Stimulated activated naive CD8-positive, alpha-beta T cell treated with anti-CD3 and anti-CD28 coated beads, Interleukin-15, amount 100 ng/mL, for 72 hours (primary cell): ENCODE measurements around the gene CYTH4.

Source experiments
- ATAC-seq: fragments of 150-1000 bp; cut with Tn5 transposase; 2 replicates; pipeline ENCODE4 v1.10.0; 2021; ENCODE audit warnings: mild to moderate bottlenecking, moderate library complexity
- DNase-seq, 2 donors: peaks; one replicate each; pipeline ENCODE4 v3.0.0; 2021 to 2022
- H3K27ac Mint-ChIP-seq, 2 donors: one replicate each; pipeline ENCODE4 v1.8.0; 2022; ENCODE audit warnings: mild to moderate bottlenecking in 2 of 2, mixed read lengths in 2 of 2, moderate library complexity in 2 of 2
- H3K27me3 Mint-ChIP-seq: one replicate; pipeline ENCODE4 v1.8.0; 2022; ENCODE audit warnings: mixed read lengths
- H3K4me1 Mint-ChIP-seq: one replicate; pipeline ENCODE4 v1.8.0; 2022; ENCODE audit warnings: mild to moderate bottlenecking, mixed read lengths
- H3K4me3 Mint-ChIP-seq, 2 donors: one replicate each; pipeline ENCODE4 v1.8.0; 2022; ENCODE audit warnings: mild to moderate bottlenecking in 2 of 2, mixed read lengths in 2 of 2, moderate library complexity in 1 of 2
- H3K9me3 Mint-ChIP-seq, 2 donors: one replicate each; pipeline ENCODE4 v1.8.0; 2022; ENCODE audit warnings: mixed read lengths in 2 of 2

Gene CYTH4

DNA sequence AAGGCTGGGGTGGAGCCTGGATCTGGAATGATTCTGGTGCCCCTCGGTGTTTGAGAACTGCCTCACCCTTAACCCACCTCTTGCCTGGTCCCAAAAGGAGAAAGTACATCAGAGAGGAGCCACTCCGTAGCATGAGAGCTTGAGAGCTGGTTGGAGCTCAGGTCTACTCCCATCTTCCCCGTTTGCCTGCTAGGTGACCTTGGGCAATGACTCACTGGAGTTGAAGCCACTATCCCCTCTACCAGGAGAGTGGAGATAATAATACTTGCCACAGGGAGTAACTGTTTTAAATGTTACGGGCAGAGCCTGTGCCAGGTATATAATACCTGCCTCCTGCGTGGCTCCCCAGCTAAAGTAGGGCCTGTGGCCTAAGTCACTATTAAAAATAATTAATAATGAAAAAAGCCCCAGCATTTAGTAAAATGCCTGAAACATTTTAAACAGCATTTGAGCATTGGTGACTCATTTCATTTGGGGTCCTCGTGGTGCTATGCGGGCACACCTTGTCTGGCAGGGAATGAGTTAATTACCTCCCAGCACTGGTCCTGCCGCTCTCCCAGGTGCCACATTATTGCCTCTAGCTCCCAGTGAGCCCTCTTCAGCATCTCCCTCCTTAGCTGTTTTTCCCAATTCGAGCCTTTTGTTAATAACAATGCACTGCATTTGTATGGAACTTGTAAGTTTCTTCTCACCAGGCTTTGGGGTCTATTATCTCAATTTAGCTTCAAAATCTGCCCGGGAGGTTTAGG is 22.5 kb downstream of the CYTH4 start:
- Mint-ChIP-seq H3K4me1 (peaks cover 98% of the 10 kb centered on the region), H3K4me3 (no peak overlapping the region), H3K27me3 (no peaks in the 10 kb centered on the region), H3K9me3 (no peaks in the 10 kb centered on the region), H3K27ac (peak overlapping the region in 1 of 2 donors; percentile 3)
- ATAC-seq (no peak), DNase-seq (no peak)

DNA sequence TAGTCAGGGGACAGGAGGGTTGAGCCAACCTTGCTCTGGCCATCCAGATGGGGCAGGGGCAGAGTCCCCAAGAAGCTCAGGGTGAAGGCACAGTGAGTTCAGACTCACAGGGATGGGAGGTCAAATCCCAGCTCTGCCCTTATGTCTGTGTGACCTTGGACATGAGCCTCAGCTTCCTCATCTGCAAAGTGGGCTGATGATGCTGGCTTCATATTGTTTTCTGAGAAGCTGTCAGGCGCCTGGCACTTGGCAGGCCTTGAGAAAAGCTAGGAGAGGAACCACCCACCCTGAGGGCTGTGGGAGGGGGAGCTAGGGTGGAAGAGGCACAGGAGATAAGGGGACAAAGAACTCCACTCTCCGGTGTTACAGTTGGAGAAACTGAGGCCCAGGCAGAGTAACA is 23.6 kb downstream of the CYTH4 start:
- peaks cover 98% of the 10 kb centered on the region for H3K4me1 Mint-ChIP-seq
- H3K27me3 Mint-ChIP-seq, result no peaks in the 10 kb centered on the region
- peak overlapping the region in 1 of 2 donors; percentile 33 for H3K4me3 Mint-ChIP-seq
- H3K27ac Mint-ChIP-seq, result peak overlapping the region; percentile 28 to 99
- ATAC-seq (no peak), DNase-seq (no peak)
- no peaks in the 10 kb centered on the region for H3K9me3 Mint-ChIP-seq

DNA sequence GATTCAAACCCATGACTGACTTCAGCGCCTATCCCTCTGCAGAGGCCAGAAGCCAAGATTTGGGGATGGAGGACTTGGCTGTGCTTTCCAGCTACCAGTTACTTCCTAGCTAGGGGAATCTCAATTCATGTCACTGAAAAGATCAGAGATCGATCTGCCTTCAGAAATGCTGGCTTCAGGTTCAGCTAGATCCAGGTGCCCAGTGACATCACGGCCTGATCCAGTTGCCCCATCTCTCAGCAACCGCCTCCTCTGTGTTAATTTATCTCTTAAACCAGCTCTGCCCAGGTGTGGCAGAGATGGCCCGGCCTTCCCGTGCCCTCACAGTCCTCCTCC is 24.2 kb downstream of the CYTH4 start:
- H3K27ac Mint-ChIP-seq, result peak overlapping the region; percentile 99 to 100
- H3K4me1 Mint-ChIP-seq, result peaks cover 98% of the 10 kb centered on the region
- no peak for ATAC-seq
- H3K9me3 Mint-ChIP-seq, result no peaks in the 10 kb centered on the region
- H3K4me3 Mint-ChIP-seq, result peak overlapping the region; percentile 82 to 84
- no peak for DNase-seq
- H3K27me3 Mint-ChIP-seq, result no peaks in the 10 kb centered on the region

DNA sequence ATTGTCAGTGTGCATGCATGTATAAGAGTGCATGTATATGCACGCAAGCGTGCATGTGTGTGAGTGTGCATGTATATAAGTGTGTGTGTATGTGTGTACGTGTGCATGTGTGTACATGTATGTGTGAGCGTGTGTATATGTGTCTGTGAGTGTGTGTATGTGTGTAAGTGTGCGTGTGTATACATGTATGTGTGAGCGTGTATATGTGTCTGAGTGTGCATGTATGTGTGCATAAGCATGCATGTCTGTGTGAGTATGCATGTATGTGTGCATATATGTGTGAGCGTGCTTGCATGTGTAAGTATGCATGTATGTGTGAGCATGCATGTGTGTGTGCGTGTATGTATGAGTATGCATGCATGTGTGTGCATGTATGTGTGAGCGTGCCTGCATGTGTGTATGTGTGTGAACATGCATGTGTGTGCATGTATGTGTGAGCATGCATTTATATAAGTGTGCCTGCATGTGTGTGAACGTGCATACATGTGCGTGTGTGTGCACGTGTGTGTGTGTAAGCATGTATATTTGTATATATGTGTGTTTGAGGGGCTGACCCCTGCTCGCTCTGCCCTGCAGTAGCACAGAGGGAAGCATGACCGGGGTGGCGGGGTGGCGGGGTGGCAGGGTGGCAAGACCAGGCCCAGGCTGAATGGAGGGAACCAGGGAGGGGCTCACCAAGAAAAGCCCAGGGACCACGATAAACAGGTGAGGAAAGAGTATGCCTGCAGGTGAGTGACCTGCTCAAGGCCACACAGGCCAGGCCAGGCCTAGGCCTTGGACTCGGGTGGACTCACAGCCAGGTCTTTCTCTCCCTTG is 26.3 kb downstream of the CYTH4 start:
- Mint-ChIP-seq H3K4me3 (peak overlapping the region; percentile 82 to 84), H3K27me3 (no peaks in the 10 kb centered on the region), H3K9me3 (no peaks in the 10 kb centered on the region), H3K27ac (peak overlapping the region in 1 of 2 donors; percentile 100), H3K4me1 (peaks cover 100% of the 10 kb centered on the region)
- no peak for DNase-seq
- no peak for ATAC-seq

DNA sequence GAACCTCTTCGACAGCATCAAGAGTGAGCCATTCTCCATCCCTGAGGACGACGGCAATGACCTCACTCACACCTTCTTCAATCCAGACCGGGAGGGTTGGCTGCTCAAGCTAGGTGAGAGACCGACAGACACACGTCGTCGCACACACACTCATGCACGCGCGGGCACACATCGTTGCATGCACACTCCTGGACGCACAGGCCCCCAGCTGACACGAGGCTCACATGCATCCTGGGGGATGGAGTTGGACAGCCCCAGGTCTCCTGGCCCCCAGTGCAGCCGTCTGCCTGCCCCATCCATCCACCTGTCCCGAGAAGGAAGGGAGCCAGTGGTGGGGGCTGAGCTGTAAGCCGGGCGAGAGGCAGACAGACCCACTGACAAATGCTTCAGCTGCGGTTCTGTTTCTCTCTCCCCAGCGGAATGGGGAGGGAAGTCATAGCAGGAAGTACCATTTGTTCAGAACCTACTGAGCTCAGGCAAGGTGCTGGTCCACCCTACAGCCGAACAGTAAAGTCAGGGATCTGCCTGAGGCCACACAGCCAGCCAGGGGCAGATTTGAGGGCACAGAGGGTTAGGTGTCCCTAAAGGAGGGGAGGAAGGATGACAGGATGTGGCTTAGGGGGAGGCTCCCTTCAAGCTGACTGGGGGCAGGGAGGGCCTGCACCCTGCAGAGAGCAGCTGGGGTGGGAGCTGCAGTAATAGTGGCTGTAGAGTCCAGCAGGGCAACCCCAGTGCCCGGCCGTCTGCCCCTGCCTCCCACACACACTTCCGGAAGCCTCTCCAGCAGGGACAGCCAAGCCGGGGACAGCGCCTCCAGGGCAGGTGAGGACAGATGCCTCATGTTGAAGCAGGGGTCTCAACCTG is 27.1 kb downstream of the CYTH4 start:
- Mint-ChIP-seq H3K4me1 (peaks cover 100% of the 10 kb centered on the region), H3K9me3 (no peaks in the 10 kb centered on the region), H3K27ac (peak overlapping the region; percentile 62 to 92), H3K27me3 (no peaks in the 10 kb centered on the region), H3K4me3 (peak overlapping the region; percentile 69 to 82)
- ATAC-seq (peak; percentile 42), DNase-seq (peak; percentile 47 to 62)

DNA sequence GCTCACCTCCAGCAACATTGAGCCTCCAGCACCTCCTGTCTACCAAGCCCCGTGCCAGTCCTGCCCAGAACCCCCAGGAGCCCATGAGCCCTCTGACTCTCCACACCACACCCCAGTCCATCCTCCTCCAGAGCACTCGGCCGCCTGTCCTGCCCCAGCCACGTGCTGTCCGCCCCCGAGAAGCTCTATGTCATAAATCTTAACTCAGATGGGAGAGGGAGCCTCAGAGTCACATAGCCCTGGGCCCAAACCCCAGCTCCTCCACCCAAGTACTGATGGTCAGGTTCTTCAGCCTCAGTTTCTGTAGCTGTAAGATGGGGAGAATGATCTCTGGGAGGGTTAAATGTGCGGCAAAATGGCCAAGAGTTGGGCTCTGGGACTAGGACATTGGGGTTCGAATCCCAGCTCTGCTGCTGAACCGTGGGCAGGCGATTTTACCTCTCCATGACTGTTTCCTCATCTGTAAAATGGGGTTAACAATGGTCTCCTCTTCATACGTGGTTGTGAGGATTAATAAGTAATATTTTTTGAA is 27.8 kb downstream of the CYTH4 start:
- DNase-seq, result no peak
- peak overlapping the region; percentile 69 to 82 for H3K4me3 Mint-ChIP-seq
- ATAC-seq, result no peak
- no peaks in the 10 kb centered on the region for H3K9me3 Mint-ChIP-seq
- no peaks in the 10 kb centered on the region for H3K27me3 Mint-ChIP-seq
- peak overlapping the region in 1 of 2 donors; percentile 92 for H3K27ac Mint-ChIP-seq
- H3K4me1 Mint-ChIP-seq, result peaks cover 100% of the 10 kb centered on the region

DNA sequence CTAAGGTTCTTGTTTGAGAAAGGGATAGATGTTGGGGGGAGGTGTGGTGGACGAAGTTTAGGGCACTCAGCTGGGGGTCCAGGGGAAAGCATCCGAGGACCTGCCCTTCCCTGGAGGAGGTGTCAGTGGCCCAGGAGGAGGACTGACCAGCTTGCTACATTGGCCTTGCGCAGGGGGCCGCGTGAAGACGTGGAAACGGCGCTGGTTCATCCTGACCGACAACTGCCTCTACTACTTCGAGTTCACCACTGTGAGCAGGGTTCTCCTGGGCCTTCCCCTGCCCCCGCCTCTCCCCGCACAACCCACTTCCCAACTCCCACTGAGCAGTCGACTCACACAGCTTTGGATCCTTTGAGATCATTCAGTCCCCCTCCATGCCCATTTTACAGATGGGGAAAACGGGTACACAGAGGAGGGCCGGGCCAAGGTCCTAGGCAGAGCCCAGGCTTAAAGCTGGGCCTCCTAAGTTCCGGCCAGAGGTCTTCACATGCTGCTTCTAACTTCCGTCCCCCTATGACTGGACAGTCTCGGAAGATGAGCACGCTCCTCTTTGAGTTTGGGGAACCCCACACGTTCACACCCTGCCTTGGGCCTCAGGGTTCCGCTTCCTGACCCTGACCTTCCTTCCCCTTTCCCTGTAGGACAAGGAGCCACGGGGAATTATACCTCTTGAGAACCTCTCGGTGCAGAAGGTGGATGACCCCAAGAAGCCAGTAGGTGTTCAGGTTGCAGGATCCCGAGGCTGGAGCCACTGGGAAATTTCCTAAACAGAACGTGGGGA is 28.7 kb downstream of the CYTH4 start:
- Mint-ChIP-seq H3K27me3 (no peaks in the 10 kb centered on the region), H3K4me1 (peaks cover 100% of the 10 kb centered on the region), H3K4me3 (peak overlapping the region in 1 of 2 donors; percentile 27), H3K9me3 (no peaks in the 10 kb centered on the region), H3K27ac (no peak overlapping the region)
- DNase-seq (no peak), ATAC-seq (no peak)

DNA sequence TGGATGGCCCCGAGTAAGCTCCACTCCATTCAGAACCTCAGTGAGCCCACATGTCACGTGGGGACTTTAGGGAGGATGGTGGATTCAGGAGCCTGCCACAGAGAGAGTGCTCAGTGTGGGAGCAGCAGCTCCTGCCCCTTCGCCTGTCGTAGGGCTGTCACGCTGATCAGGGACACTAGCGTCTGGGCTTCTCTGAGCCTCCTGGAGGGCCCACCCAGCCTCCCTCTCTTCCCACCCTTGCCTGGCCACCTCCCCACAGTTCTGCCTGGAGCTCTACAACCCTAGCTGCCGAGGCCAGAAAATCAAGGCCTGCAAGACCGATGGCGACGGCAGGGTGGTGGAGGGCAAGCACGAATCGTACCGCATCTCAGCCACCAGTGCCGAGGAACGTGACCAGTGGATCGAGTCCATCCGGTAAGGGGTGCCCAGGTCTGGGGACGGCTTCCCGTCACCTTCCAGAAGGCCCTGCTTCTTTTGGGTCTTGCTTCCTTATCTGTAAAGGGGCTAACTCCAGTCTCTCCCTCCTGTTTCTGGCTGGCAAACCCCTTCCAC is 29.5 kb downstream of the CYTH4 start:
- DNase-seq (no peak), ATAC-seq (no peak)
- H3K4me3 Mint-ChIP-seq, result no peak overlapping the region
- no peaks in the 10 kb centered on the region for H3K27me3 Mint-ChIP-seq
- H3K4me1 Mint-ChIP-seq, result peaks cover 100% of the 10 kb centered on the region
- peak overlapping the region; percentile 19 to 47 for H3K27ac Mint-ChIP-seq
- no peaks in the 10 kb centered on the region for H3K9me3 Mint-ChIP-seq

DNA sequence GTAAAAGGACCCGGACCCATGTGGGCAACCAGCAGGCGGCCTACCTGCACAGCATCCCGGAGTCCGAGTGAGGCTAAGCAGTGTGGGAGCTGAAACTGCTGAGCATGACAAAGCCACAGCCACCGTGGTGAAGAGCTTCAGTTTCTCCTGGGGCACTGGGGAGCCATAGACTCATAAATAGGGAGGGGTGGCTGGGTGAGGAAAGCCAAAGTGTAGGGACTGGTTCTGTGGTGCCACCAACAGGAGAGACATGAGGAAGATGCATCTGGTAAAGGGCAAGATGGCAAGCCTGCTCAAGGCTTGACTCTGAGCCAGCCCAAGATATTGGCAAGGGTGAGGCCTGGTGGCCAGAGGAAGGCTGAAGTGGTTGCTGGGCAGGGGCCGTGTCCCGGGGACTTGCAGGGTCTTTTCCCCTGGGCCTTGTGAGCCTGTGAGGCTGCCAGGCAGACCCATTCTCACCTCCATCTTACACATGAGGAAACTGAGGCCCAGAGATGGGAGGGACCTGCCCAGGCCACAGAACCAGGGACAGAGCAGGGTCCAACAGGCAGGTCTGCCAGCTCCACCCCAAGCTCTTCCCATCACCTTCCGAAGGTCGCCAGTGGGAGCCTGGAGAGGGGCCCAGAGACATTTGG is 30.4 kb downstream of the CYTH4 start:
- no peaks in the 10 kb centered on the region for H3K27me3 Mint-ChIP-seq
- ATAC-seq, result no peak
- no peak overlapping the region for H3K4me3 Mint-ChIP-seq
- H3K4me1 Mint-ChIP-seq, result peaks cover 99% of the 10 kb centered on the region
- peak overlapping the region; percentile 52 to 64 for H3K27ac Mint-ChIP-seq
- DNase-seq, result peak in 1 of 2 donors; percentile 55
- H3K9me3 Mint-ChIP-seq, result no peaks in the 10 kb centered on the region

DNA sequence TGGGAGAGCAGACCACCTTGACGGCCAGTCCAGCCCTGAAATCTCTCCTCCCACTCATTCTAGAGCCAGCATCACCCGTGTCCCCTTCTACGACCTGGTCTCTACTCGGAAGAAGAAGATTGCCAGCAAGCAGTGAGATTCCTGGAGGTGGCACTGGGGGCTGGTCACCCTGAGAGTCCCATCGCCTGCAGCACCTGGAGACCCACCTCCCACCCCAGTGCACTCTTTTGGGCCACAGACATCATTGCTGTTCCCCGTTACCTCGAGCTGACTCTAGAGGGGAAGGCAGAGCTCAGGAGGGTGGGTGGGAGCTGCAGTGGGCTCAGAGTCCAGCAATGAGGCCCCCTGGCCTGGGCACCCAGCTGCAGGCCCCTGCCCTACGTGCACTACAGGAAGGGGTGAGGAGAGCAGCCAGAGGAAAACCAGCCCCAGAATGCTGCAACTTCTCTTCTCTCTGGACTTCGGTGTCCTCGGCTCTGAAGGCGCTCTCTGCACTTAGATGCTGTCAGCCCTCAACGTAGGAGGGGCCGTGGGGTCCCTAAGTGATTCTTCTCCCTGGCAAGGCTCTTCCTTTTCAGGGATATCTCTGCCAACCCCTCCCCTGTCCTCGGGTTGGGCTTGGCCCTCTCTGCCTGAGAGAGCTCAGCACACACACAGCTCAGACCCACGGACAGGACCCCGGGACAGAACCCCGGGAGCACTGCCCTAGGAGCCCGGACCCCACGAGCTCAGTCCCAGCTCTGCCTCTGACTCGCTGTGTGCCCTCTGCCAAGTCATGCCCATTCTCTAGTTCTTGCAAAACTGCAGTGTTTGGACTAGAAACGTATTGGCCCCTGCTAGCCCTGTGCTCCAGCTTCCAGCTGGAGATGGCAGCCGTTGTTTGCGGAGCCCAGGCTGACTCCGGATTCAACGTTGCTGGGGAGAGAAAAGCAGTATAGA is 31.3 kb downstream of the CYTH4 start:
- no peak for ATAC-seq
- no peaks in the 10 kb centered on the region for H3K9me3 Mint-ChIP-seq
- H3K4me1 Mint-ChIP-seq, result peaks cover 94% of the 10 kb centered on the region
- no peaks in the 10 kb centered on the region for H3K27me3 Mint-ChIP-seq
- DNase-seq, result no peak
- peak overlapping the region; percentile 49 to 55 for H3K4me3 Mint-ChIP-seq
- H3K27ac Mint-ChIP-seq, result peak overlapping the region in 1 of 2 donors; percentile 81

DNA sequence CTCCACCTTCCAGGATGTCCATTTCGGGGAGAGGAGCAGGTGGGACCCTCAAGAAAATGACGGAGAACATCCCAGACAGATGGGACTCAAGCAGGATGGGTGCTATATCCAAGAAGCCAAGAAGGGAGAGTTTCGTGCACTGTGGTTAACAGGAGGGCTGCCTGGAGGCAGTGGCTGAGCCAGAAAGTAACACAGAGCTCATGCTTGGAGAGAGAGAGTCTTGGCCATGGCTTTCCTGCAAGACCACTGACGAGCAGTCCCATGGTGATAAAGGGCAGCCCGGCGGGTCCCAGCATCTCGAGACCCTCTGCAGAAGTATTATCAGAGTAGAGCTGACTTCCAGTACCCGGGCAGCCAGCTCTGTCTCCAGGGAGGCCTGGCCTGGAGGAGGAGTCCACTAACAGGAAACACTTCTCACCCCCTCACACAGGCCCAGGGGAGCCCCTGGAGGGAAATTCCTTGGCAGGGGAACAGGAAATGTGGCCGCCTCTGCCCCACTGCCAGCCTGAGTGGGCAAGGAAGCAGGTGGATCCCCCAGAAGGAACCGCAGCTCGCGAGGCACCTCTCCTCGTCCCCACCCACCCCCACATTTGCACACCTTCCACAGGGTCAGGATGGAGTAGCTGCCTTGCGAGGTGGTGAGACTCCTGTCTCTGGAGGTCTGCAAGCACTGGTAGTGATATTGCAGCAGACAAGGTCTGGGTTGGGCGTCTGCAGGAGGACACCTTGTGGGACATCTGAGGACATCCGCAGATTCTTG is 32.2 kb downstream of the CYTH4 start:
- peak overlapping the region; percentile 49 to 55 for H3K4me3 Mint-ChIP-seq
- peak overlapping the region in 1 of 2 donors; percentile 81 for H3K27ac Mint-ChIP-seq
- ATAC-seq, result peak; percentile 73
- H3K27me3 Mint-ChIP-seq, result no peaks in the 10 kb centered on the region
- no peaks in the 10 kb centered on the region for H3K9me3 Mint-ChIP-seq
- H3K4me1 Mint-ChIP-seq, result peaks cover 86% of the 10 kb centered on the region
- peak in 1 of 2 donors; percentile 79 for DNase-seq

DNA sequence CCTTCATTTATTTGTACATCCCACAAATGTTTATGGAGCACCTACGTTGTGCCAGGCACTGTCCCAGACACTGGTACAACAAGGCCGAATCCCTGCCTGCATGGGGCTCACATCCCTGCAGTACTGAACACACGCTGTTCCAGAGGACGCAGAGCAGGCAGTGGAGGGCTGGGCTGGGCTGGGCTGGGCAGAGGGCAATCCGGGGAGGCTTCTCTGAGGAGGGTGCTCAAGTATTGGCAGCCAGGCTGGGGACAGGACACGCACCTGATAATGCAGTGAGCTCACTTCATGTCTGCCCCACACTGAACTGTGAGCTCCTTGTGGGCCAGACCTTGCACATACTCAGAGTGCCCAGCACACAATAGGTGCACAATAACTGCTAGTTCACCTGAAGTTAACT is 34.1 kb downstream of the CYTH4 start:
- DNase-seq (no peak), ATAC-seq (peak; percentile 14)
- Mint-ChIP-seq H3K9me3 (no peaks in the 10 kb centered on the region), H3K27me3 (no peaks in the 10 kb centered on the region), H3K4me1 (peaks cover 67% of the 10 kb centered on the region), H3K4me3 (no peak overlapping the region), H3K27ac (no peak overlapping the region)
